HG02943 (cell line): ENCODE data around the gene C7.

Source experiments
- ATAC-seq: cut with Tn5 transposase; IDR thresholded peaks from one replicate; pipeline ENCODE4 v1.9.1; 2021; ENCODE audit warnings: mild to moderate bottlenecking, low read depth, moderate library complexity; ENCODE audit not compliant: unreplicated experiment

Gene C7

GRCh38 chr5:40915341-40915926 lies 6.1 kb downstream of the C7 start:
- no peak for ATAC-seq

GRCh38 chr5:40916226-40916625 lies 6.9 kb downstream of the C7 start:
- ATAC-seq: no peak

- no peak for ATAC-seq
Observed at GRCh38 chr5:40928886-40929448, 19.7 kb downstream of the C7 start.

- no peak for ATAC-seq
Observed at GRCh38 chr5:40932766-40933165, 23.5 kb downstream of the C7 start.

- ATAC-seq: no peak
Observed at GRCh38 chr5:40937075-40937474, 27.8 kb downstream of the C7 start.

GRCh38 chr5:40939753-40940152 lies 30.5 kb downstream of the C7 start:
- no peak for ATAC-seq

GRCh38 chr5:40945111-40945510 lies 35.8 kb downstream of the C7 start:
- ATAC-seq: no peak

- ATAC-seq: no peak
Observed at GRCh38 chr5:40955313-40955712, 46.0 kb downstream of the C7 start.

GRCh38 chr5:40957048-40957447 lies 47.8 kb downstream of the C7 start:
- ATAC-seq: no peak

GRCh38 chr5:40958811-40959210 lies 49.5 kb downstream of the C7 start:
- ATAC-seq: no peak

GRCh38 chr5:40960037-40960436 lies 50.7 kb downstream of the C7 start:
- ATAC-seq: no peak

GRCh38 chr5:40962207-40962955 lies 53.1 kb downstream of the C7 start:
- no peak for ATAC-seq

- no peak for ATAC-seq
Observed at GRCh38 chr5:40972434-40972833, 63.1 kb downstream of the C7 start.

- ATAC-seq: no peak
Observed at GRCh38 chr5:40973364-40974004, 64.2 kb downstream of the C7 start.

- ATAC-seq: no peak
Observed at GRCh38 chr5:40976041-40976440, 66.7 kb downstream of the C7 start.

- no peak for ATAC-seq
Observed at GRCh38 chr5:40976836-40977235, 67.5 kb downstream of the C7 start.

- no peak for ATAC-seq
Observed at GRCh38 chr5:40981420-40981819, 72.1 kb downstream of the C7 start.

- no peak for ATAC-seq
Observed at GRCh38 chr5:40983781-40984180, 74.5 kb downstream of the C7 start.

- ATAC-seq: no peak
Observed at GRCh38 chr5:40984884-40985283, 75.6 kb downstream of the C7 start.

GRCh38 chr5:40985501-40985900 lies 76.2 kb downstream of the C7 start:
- no peak for ATAC-seq

GRCh38 chr5:40986666-40987065 lies 77.4 kb downstream of the C7 start:
- no peak for ATAC-seq

- ATAC-seq: no peak
Observed at GRCh38 chr5:40987349-40987748, 78.1 kb downstream of the C7 start.
